IMR-90 (cell line): ENCODE measurements around the gene MEF2D. TPM values are rescaled to one million over a fixed set of nuclear protein-coding genes. Genes with fewer than 3 reads are reported as not detected.

Experiments used
- ATAC-seq: fragments of 200-7000 bp; cut with Tn5 transposase; 2 replicates; pipeline ENCODE4 v1.9.1; 2020; ENCODE audit warnings: low read depth, mild to moderate bottlenecking, moderate library complexity
- BruUV-seq: library from RNA; stranded (reverse); fragments of 400-500 nt; replicated peaks from 2 replicates; lab custom pipeline; 2021; lab: Mats Ljungman, UMichigan
- CTCF ChIA-PET: fragments of 300-600 bp; formaldehyde crosslinking; extraction: SDS; loops from one replicate; lab custom pipeline; 2021; ENCODE audit warnings: antibody characterized with exemption; lab: Yijun Ruan, JAX
- POLR2A ChIA-PET: fragments of 300-600 bp; sonication (Branson Sonifier 250); formaldehyde crosslinking; loops from one replicate; lab custom pipeline; 2022; ENCODE audit warnings: antibody characterized with exemption; ENCODE audit not compliant: unreplicated experiment; lab: Charles Lee
- DNase-seq: peaks from one replicate; pipeline ENCODE4 v3.0.0; 2013
- H2AFZ ChIP-seq: replicated peaks from 2 replicates; pipeline ENCODE3; 2013; ENCODE audit warnings: low read length, mild to moderate bottlenecking; ENCODE audit not compliant: poor library complexity
- H2AK5ac ChIP-seq: 2 replicates; pipeline ENCODE4 v1.6.1; 2013; ENCODE audit warnings: low read depth, low read length, inconsistent platforms
- H2AK9ac ChIP-seq: replicated peaks from 2 replicates; pipeline ENCODE3; 2013; ENCODE audit warnings: mild to moderate bottlenecking, low read depth, low read length, moderate library complexity; ENCODE audit not compliant: poor library complexity
- H2BK120ac ChIP-seq: 2 replicates; pipeline ENCODE4 v1.6.1; 2013; ENCODE audit warnings: low read depth, low read length, inconsistent platforms
- H2BK15ac ChIP-seq: 3 replicates; pipeline ENCODE4 v1.6.1; 2013; ENCODE audit warnings: low read depth, low read length, inconsistent platforms
- H2BK20ac ChIP-seq: 2 replicates; pipeline ENCODE4 v1.6.1; 2013; ENCODE audit warnings: low read depth, mild to moderate bottlenecking, inconsistent platforms, low read length, moderate library complexity
- H2BK5ac ChIP-seq: 2 replicates; pipeline ENCODE4 v1.6.1; 2013; ENCODE audit warnings: mild to moderate bottlenecking, low read depth, low read length, inconsistent platforms; ENCODE audit not compliant: poor library complexity, severe bottlenecking
- H3K14ac ChIP-seq: replicated peaks from 2 replicates; pipeline ENCODE4 v1.6.1; 2013; ENCODE audit warnings: low read depth, low read length, inconsistent platforms
- H3K18ac ChIP-seq: 2 replicates; pipeline ENCODE4 v1.6.1; 2013; ENCODE audit warnings: low read depth, low read length, control low read depth
- H3K23ac ChIP-seq: 2 replicates; pipeline ENCODE4 v1.6.1; 2013; ENCODE audit warnings: low read depth, low read length, inconsistent platforms
- H3K27ac ChIP-seq: 2 replicates; pipeline ENCODE4 v1.5.1; 2013; ENCODE audit warnings: mild to moderate bottlenecking, control low read depth, low read length; ENCODE audit not compliant: insufficient read depth
- H3K27me3 ChIP-seq: 2 replicates; pipeline ENCODE4 v1.6.1; 2013; ENCODE audit warnings: low read length; ENCODE audit not compliant: control insufficient read depth, insufficient read depth
- H3K36me3 ChIP-seq: 2 replicates; pipeline ENCODE4 v1.6.1; 2013; ENCODE audit warnings: low read length, mixed read lengths; ENCODE audit not compliant: control insufficient read depth, insufficient read depth
- H3K4ac ChIP-seq: 2 replicates; pipeline ENCODE4 v1.6.1; 2013; ENCODE audit warnings: low read depth, low read length, inconsistent platforms
- H3K4me1 ChIP-seq: 2 replicates; pipeline ENCODE4 v1.6.1; 2013; ENCODE audit warnings: low read length, mixed read lengths; ENCODE audit not compliant: control insufficient read depth, insufficient read depth
- H3K4me2 ChIP-seq: 2 replicates; pipeline ENCODE4 v1.6.1; 2013; ENCODE audit warnings: low read depth, mild to moderate bottlenecking, control low read depth, low read length, moderate library complexity
- H3K4me3 ChIP-seq: 2 replicates; pipeline ENCODE4 v1.5.1; 2013; ENCODE audit warnings: low read depth, mild to moderate bottlenecking, control low read depth, low read length, moderate library complexity; ENCODE audit not compliant: insufficient read depth
- H3K56ac ChIP-seq: 2 replicates; pipeline ENCODE4 v1.6.1; 2013; ENCODE audit warnings: low read length, inconsistent platforms; ENCODE audit not compliant: insufficient read depth; ENCODE audit errors: extremely low read depth
- H3K79me1 ChIP-seq, 2 experiments: 2 replicates each; pipeline ENCODE4 v1.6.1; 2013; ENCODE audit warnings: low read length in 2 of 2, inconsistent platforms in 1 of 2, low read depth in 1 of 2
- H3K9ac ChIP-seq: 2 replicates; pipeline ENCODE4 v1.6.1; 2013; ENCODE audit warnings: low read depth, low read length, control low read depth
- H3K9me1 ChIP-seq: 2 replicates; pipeline ENCODE4 v1.6.1; 2013; ENCODE audit warnings: low read length, inconsistent platforms; ENCODE audit not compliant: insufficient read depth
- H3K9me3 ChIP-seq: 2 replicates; pipeline ENCODE4 v1.6.1; 2013; ENCODE audit warnings: low read length; ENCODE audit not compliant: control insufficient read depth, insufficient read depth
- H4K20me1 ChIP-seq: 2 replicates; pipeline ENCODE4 v1.6.1; 2013; ENCODE audit warnings: low read length, inconsistent platforms; ENCODE audit not compliant: insufficient read depth
- H4K5ac ChIP-seq: 2 replicates; pipeline ENCODE4 v1.6.1; 2013; ENCODE audit warnings: mild to moderate bottlenecking, low read depth, low read length, control low read depth
- H4K8ac ChIP-seq, 2 experiments: 2 replicates each; pipeline ENCODE4 v1.6.1; 2013; ENCODE audit warnings: low read depth in 2 of 2, low read length in 2 of 2, control low read depth in 1 of 2, inconsistent platforms in 1 of 2
- H4K91ac ChIP-seq: 2 replicates; pipeline ENCODE4 v1.6.1; 2013; ENCODE audit warnings: low read depth, low read length, inconsistent platforms; ENCODE audit not compliant: insufficient read depth
- BHLHE40 ChIP-seq: fragments of 150-350 bp; IDR thresholded peaks from 2 replicates; pipeline ENCODE4 v1.6.1; 2016; ENCODE audit warnings: mild to moderate bottlenecking, low read depth, low read length
- CHD1 ChIP-seq: IDR thresholded peaks from 2 replicates; pipeline ENCODE4 v1.6.1; 2012; ENCODE audit warnings: low read depth, low read length, improper control_type of control experiment
- CTCF ChIP-seq: conservative IDR thresholded peaks from 2 replicates; pipeline ENCODE4 v1.5.1; 2012; ENCODE audit warnings: mild to moderate bottlenecking, low read depth, low read length, improper control_type of control experiment
- ELK1 ChIP-seq: fragments of 150-350 bp; IDR thresholded peaks from 2 replicates; pipeline ENCODE4 v1.6.1; 2016; ENCODE audit warnings: low read depth, mild to moderate bottlenecking, low read length, moderate library complexity, borderline replicate concordance
- FOS ChIP-seq: fragments of 150-350 bp; IDR thresholded peaks from 2 replicates; pipeline ENCODE4 v1.6.1; 2016; ENCODE audit warnings: low read depth, low read length
- MAFK ChIP-seq: IDR thresholded peaks from 2 replicates; pipeline ENCODE4 v1.6.1; 2012; ENCODE audit warnings: low read depth, low read length, improper control_type of control experiment
- MAZ ChIP-seq: IDR thresholded peaks from 2 replicates; pipeline ENCODE4 v1.6.1; 2012; ENCODE audit warnings: low read depth, mild to moderate bottlenecking, low read length, improper control_type of control experiment, moderate library complexity, borderline replicate concordance
- MXI1 ChIP-seq: IDR thresholded peaks from 2 replicates; pipeline ENCODE4 v1.6.1; 2012; ENCODE audit warnings: low read depth, mild to moderate bottlenecking, low read length, moderate library complexity, borderline replicate concordance
- POLR2A ChIP-seq: IDR thresholded peaks from 2 replicates; pipeline ENCODE4 v1.6.1; 2012; ENCODE audit warnings: mild to moderate bottlenecking, low read depth, low read length
- RCOR1 ChIP-seq: IDR thresholded peaks from 2 replicates; pipeline ENCODE4 v1.6.1; 2012; ENCODE audit warnings: mild to moderate bottlenecking, low read length, improper control_type of control experiment; ENCODE audit not compliant: insufficient replicate concordance
- WGBS, 2 experiments: methylation state at CpG; one replicate each; pipeline versions ENCODE4 v1.1.5 to v1.1.7; 2013; ENCODE audit warnings: missing lambda C conversion rate in 2 of 2; ENCODE audit not compliant: insufficient read length in 1 of 2; ENCODE audit errors: extremely low coverage in 2 of 2; 5-methylcytosine and 5-hydroxymethylcytosine counted together
- dilution Hi-C: fragments of 300-500 bp; cut with HindIII; formaldehyde crosslinking; loops from one replicate; pipeline ENCODE4 v1.14.3; 2018; ENCODE audit warnings: low sequenced_read_pairs; ENCODE audit not compliant: unreplicated experiment
- in situ Hi-C: fragments of 300-500 bp; cut with MboI; formaldehyde crosslinking; loops from 3 replicates; pipeline ENCODE4 v1.14.3; 2019; ENCODE audit warnings: low sequenced_read_pairs, inconsistent platforms, mixed read lengths
- intact Hi-C: fragments of 100-400 bp; cut with micrococcal nuclease; formaldehyde crosslinking; loops from 2 replicates; pipeline ENCODE4 v1.10.0; 2022
- polyA plus RNA-seq, 3 experiments: library from polyadenylated mRNA; depleted of rRNA; stranded (reverse); fragments of >200 nt; gene quantifications; 2 replicates each; pipeline ENCODE4 v1.2.3, GENCODE V29; 2012; ENCODE audit warnings: low replicate concordance in 1 of 3
- total RNA-seq: library from RNA; depleted of rRNA; stranded (reverse); fragments of >200 nt; gene quantifications from 2 replicates; pipeline ENCODE4 v1.2.3, GENCODE V29; 2012
- TF ChIP-seq, protein P1 (sequence below): fragments of 150-350 bp; IDR thresholded peaks from 2 replicates; pipeline ENCODE4 v1.6.1; 2017; ENCODE audit warnings: mild to moderate bottlenecking, antibody characterized with exemption, low read length, low read depth

MEF2D gene
- total and polyA plus RNA-seq, 2 of the 4 experiments (the other 2 are of a cell fraction), result 2.9 to 20.0 TPM

DNA sequence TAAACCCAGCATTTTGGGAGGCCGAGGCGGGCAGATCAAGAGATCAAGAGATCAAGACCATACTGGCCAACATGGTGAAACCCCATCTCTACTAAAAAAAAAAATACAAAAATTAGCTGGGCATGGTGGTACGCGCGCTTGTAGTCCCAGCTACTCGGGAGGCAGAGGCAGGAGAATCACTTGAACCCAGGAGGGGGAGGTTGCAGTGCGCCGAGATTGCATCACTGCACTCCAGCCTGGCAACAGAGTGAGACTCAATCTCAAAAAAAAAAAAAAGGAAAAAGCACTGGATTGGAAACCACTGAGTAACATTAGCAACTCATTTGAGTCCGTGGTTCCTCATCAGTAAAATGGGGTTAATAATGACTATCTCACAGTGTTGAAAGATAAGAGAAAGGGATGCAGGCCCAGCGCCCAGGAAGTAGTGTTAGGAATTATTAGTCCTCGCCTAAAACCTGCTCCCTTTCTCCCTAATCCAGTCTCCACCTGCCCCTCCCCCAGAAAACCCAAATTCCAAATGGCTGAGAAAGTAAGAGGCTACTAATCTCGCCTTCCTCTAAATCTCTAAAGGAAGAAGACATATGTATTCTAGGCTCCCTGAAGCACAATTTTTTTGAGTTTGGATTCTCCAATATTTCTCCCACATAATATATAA is 82.0 kb downstream of the MEF2D start:
- Histone ChIP-seq H3K9ac (no peak overlapping the region), H3K4me2 (no peak overlapping the region), H2BK120ac (no peak overlapping the region), H2BK5ac (no peak overlapping the region), H4K8ac (no peak overlapping the region), H2AK5ac (no peak overlapping the region), H4K91ac (no peak overlapping the region), H3K14ac (no peak overlapping the region), H4K20me1 (no peaks in the 10 kb centered on the region; the same call in none of the 2 replicates), H3K9me1 (no peaks in the 10 kb centered on the region), H3K18ac (no peak overlapping the region), H3K27me3 (peaks cover 87% of the 10 kb centered on the region), H3K4ac (no peak overlapping the region), H2AK9ac (no peak overlapping the region), H4K5ac (no peak overlapping the region), H3K9me3 (peaks cover 10% of the 10 kb centered on the region), H3K4me3 (no peak overlapping the region), H3K4me1 (peaks cover 1% of the 10 kb centered on the region; the same call in 1 of the 2 replicates), H2BK20ac (no peak overlapping the region), H2BK15ac (no peak overlapping the region), H2AFZ (no peak overlapping the region), H3K27ac (no peak overlapping the region), H3K23ac (no peak overlapping the region), H3K36me3 (no peaks in the 10 kb centered on the region), H3K79me1 (no peaks in the 10 kb centered on the region), H3K56ac (no peak overlapping the region)
- TF ChIP-seq, protein P1, sequence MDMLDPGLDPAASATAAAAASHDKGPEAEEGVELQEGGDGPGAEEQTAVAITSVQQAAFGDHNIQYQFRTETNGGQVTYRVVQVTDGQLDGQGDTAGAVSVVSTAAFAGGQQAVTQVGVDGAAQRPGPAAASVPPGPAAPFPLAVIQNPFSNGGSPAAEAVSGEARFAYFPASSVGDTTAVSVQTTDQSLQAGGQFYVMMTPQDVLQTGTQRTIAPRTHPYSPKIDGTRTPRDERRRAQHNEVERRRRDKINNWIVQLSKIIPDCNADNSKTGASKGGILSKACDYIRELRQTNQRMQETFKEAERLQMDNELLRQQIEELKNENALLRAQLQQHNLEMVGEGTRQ, result no peak
- TF ChIP-seq ELK1, result no peak
- no peak for TF ChIP-seq MAZ
- no peak for TF ChIP-seq MAFK
- TF ChIP-seq CHD1, result no peak
- TF ChIP-seq MXI1, result no peak
- TF ChIP-seq RCOR1, result no peak
- TF ChIP-seq FOS, result no peak
- TF ChIP-seq CTCF, result no peak
- no peak for TF ChIP-seq BHLHE40
- TF ChIP-seq POLR2A, result no peak
- BruUV-seq, result no TSS peak
- CTCF ChIA-PET, result interaction anchor here (1.1 kb wide), 1 partner anchor 33 kb away, joined by 3 read pairs; no protein-coding TSS in a partner anchor
- DNase-seq (no peak), ATAC-seq (no peak)
- dilution Hi-C loops, result no loop called here
- intact Hi-C loops, result no loop called here
- in situ Hi-C loops, result no loop called here
- POLR2A ChIA-PET, result no interaction called here
- WGBS, 2 experiments, result 100% methylated on average over 2 of the region's 12 CpGs; no CpG with 5 or more reads in 1 of the 2 experiments
